Measurements from ENCODE around the gene IGDCC3. TPM values are rescaled to one million over a fixed set of nuclear protein-coding genes. Genes with fewer than 3 reads are reported as not detected.

The IGDCC3 gene
- total and polyA plus RNA-seq, 10 of the 15 experiments (the other 5 are each of a cell fraction or from before 2014, with no cell fraction given) = 0.10 to 0.20 (median 0.15) TPM; not detected in 7

DNA sequence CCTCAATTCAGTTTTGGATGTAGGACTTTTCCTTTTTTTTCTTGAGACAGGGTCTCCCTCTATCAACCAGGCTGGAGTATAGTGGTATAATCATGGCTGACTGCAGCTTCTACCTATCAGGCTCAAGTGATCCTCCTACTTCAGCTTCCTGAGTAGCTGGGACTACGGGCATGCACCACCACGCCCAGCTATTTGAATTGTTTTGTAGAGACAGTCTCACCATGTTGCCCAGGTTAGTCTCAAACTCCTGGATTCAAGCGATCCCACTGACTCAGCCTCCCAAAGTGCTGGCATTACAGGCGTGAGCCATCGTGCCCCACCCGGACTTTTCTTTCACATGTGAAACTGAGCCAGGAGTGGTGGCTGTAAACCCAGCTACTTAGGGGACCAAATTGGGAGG is 69.8 kb downstream of the IGDCC3 start:
- BruUV-seq (replicated peaks) = no TSS peak
- Histone ChIP-seq H3K4me2 (ENCODE audit: control insufficient read depth, insufficient read depth) (no peak overlapping the region), H3K36me3 (ENCODE audit: control insufficient read depth in 2 of 2, insufficient read depth in 2 of 2, low read length in 1 of 2) (no peaks in the 10 kb centered on the region), H4K20me1 (ENCODE audit: control insufficient read depth, insufficient read depth) (no peaks in the 10 kb centered on the region), H3K4me1 (ENCODE audit: control insufficient read depth, insufficient read depth, low read length) (peaks cover 7% of the 10 kb centered on the region), H3K27ac (ENCODE audit: control insufficient read depth, insufficient read depth) (no peak overlapping the region), H2AFZ (ENCODE audit: control insufficient read depth, low read depth, low read length) (no peak overlapping the region), H3K27me3 (replicated peaks in 1 of 2; ENCODE audit: control insufficient read depth in 2 of 2, insufficient read depth in 2 of 2, low read length in 1 of 2) (no peaks in the 10 kb centered on the region), H3K9me3 (replicated peaks; ENCODE audit: control insufficient read depth, insufficient read depth, low read length) (no peaks in the 10 kb centered on the region), H3K9ac (ENCODE audit: control insufficient read depth, insufficient read depth, low read length) (no peak overlapping the region), H3K79me2 (ENCODE audit: control insufficient read depth, insufficient read depth, low read length) (no peaks in the 10 kb centered on the region), H3K4me3 (no peak overlapping the region)
- CTCF ChIA-PET = interaction anchor here (0.8 to 1.9 kb wide), 4 partner anchors 10 to 77 kb away, joined by 3 to 9 read pairs (median 3); no protein-coding TSS in a partner anchor
- SMC1A ChIA-PET (ENCODE audit: uncharacterized antibody, unreplicated experiment) = no interaction called here
- whole genome bisulfite sequencing (ENCODE audit: insufficient coverage, insufficient replicate concordance, low lambda C conversion rate, missing lambda C conversion rate) = 66% methylated on average over 6 of the region's 6 CpGs
- intact Hi-C loops (cut with micrococcal nuclease; ENCODE audit: unreplicated experiment) (no loop called here), in situ Hi-C loops (cut with MboI) (no loop called here)
- TF ChIP-seq POLR2A (IDR thresholded peaks at IDR 0.05; ENCODE audit: low read depth, low read length) = no peak
- no peak for TF ChIP-seq RBBP5 (conservative IDR thresholded peaks at IDR 0.05)
- no peak for TF ChIP-seq SRF (IDR thresholded peaks at IDR 0.05; ENCODE audit: low read depth in 2 of 2, low read length in 2 of 2)
- no peak for TF ChIP-seq EGR1 (IDR thresholded peaks at IDR 0.05; ENCODE audit: borderline replicate concordance in 1 of 2, low read depth in 2 of 2, low read length in 2 of 2)
- no peak for TF ChIP-seq MTA2 (IDR thresholded peaks at IDR 0.05; ENCODE audit: low read depth)
- TF ChIP-seq BRCA1 (IDR thresholded peaks at IDR 0.05; ENCODE audit: low read depth, low read length) = no peak
- no peak for TF ChIP-seq MEF2A (IDR thresholded peaks at IDR 0.05; ENCODE audit: insufficient read depth, low read depth, low read length)
- no peak for TF ChIP-seq NR2F1 (conservative IDR thresholded peaks at IDR 0.05)
- TF ChIP-seq BHLHE40 (IDR thresholded peaks at IDR 0.05; ENCODE audit: borderline replicate concordance in 1 of 2, low read depth in 2 of 2, low read length in 1 of 2) = no peak
- TF ChIP-seq PAX5 (IDR thresholded peaks at IDR 0.05; ENCODE audit: borderline replicate concordance, low read depth, low read length) = no peak
- no peak for TF ChIP-seq BACH1 (IDR thresholded peaks at IDR 0.05; ENCODE audit: borderline replicate concordance)
- TF ChIP-seq, protein P1, sequence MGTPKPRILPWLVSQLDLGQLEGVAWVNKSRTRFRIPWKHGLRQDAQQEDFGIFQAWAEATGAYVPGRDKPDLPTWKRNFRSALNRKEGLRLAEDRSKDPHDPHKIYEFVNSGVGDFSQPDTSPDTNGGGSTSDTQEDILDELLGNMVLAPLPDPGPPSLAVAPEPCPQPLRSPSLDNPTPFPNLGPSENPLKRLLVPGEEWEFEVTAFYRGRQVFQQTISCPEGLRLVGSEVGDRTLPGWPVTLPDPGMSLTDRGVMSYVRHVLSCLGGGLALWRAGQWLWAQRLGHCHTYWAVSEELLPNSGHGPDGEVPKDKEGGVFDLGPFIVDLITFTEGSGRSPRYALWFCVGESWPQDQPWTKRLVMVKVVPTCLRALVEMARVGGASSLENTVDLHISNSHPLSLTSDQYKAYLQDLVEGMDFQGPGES (IDR thresholded peaks at IDR 0.05) = no peak
- no peak for TF ChIP-seq JUNB (IDR thresholded peaks at IDR 0.05)
- no peak for TF ChIP-seq CREB1 (IDR thresholded peaks at IDR 0.05; ENCODE audit: low read depth)
- TF ChIP-seq, protein P2, sequence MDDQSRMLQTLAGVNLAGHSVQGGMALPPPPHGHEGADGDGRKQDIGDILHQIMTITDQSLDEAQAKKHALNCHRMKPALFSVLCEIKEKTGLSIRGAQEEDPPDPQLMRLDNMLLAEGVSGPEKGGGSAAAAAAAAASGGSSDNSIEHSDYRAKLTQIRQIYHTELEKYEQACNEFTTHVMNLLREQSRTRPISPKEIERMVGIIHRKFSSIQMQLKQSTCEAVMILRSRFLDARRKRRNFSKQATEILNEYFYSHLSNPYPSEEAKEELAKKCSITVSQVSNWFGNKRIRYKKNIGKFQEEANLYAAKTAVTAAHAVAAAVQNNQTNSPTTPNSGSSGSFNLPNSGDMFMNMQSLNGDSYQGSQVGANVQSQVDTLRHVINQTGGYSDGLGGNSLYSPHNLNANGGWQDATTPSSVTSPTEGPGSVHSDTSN (IDR thresholded peaks at IDR 0.05; ENCODE audit: insufficient replicate concordance, low read depth, low read length) = no peak
- no peak for TF ChIP-seq EED (IDR thresholded peaks at IDR 0.05; ENCODE audit: low read depth)
- TF ChIP-seq, protein P3, sequence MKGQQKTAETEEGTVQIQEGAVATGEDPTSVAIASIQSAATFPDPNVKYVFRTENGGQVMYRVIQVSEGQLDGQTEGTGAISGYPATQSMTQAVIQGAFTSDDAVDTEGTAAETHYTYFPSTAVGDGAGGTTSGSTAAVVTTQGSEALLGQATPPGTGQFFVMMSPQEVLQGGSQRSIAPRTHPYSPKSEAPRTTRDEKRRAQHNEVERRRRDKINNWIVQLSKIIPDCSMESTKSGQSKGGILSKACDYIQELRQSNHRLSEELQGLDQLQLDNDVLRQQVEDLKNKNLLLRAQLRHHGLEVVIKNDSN (IDR thresholded peaks at IDR 0.05; ENCODE audit: borderline replicate concordance, extremely low read length, insufficient read depth, low read depth, low read length) = no peak
- TF ChIP-seq, protein P4, sequence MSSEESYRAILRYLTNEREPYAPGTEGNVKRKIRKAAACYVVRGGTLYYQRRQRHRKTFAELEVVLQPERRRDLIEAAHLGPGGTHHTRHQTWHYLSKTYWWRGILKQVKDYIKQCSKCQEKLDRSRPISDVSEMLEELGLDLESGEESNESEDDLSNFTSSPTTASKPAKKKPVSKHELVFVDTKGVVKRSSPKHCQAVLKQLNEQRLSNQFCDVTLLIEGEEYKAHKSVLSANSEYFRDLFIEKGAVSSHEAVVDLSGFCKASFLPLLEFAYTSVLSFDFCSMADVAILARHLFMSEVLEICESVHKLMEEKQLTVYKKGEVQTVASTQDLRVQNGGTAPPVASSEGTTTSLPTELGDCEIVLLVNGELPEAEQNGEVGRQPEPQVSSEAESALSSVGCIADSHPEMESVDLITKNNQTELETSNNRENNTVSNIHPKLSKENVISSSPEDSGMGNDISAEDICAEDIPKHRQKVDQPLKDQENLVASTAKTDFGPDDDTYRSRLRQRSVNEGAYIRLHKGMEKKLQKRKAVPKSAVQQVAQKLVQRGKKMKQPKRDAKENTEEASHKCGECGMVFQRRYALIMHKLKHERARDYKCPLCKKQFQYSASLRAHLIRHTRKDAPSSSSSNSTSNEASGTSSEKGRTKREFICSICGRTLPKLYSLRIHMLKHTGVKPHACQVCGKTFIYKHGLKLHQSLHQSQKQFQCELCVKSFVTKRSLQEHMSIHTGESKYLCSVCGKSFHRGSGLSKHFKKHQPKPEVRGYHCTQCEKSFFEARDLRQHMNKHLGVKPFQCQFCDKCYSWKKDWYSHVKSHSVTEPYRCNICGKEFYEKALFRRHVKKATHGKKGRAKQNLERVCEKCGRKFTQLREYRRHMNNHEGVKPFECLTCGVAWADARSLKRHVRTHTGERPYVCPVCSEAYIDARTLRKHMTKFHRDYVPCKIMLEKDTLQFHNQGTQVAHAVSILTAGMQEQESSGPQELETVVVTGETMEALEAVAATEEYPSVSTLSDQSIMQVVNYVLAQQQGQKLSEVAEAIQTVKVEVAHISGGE (CRISPR knock-in tag; IDR thresholded peaks at IDR 0.05) = no peak
- RAD21 ChIA-PET (ENCODE audit: unreplicated experiment) = no interaction called here
- FAIRE-seq = no peak
- POLR2A ChIA-PET = no interaction called here
- no peak for ATAC-seq
- DNase-seq (ENCODE audit: low read depth, low spot score) = no peak
